Loucy (cell line): ENCODE data around the gene ECSCR.

Source experiments
- H2AFZ ChIP-seq: fragments of 200-600 bp; sonication (generic); 2 replicates; pipeline ENCODE4 v1.6.0; 2016; ENCODE audit warnings: antibody characterized with exemption, mild to moderate bottlenecking, low read length, moderate library complexity
- H3F3A ChIP-seq: fragments of 200-600 bp; 2 replicates; pipeline ENCODE4 v1.6.0; 2016; ENCODE audit warnings: antibody characterized with exemption, low read depth, mild to moderate bottlenecking
- H3K27me3 ChIP-seq: fragments of 200-600 bp; sonication (generic); 2 replicates; pipeline ENCODE4 v1.6.1; 2014; ENCODE audit warnings: low read length, mild to moderate bottlenecking; ENCODE audit not compliant: insufficient read depth, poor library complexity, severe bottlenecking
- H3K36me3 ChIP-seq: fragments of 200-600 bp; sonication (generic); 2 replicates; pipeline ENCODE4 v1.6.1; 2016; ENCODE audit warnings: low read length; ENCODE audit not compliant: insufficient read depth
- H3K4me1 ChIP-seq: fragments of 200-600 bp; sonication (generic); 2 replicates; pipeline ENCODE4 v1.5.1; 2014; ENCODE audit warnings: low read length, mild to moderate bottlenecking; ENCODE audit not compliant: insufficient read depth, poor library complexity, severe bottlenecking
- H3K4me2 ChIP-seq: fragments of 200-600 bp; sonication (generic); 2 replicates; pipeline ENCODE4 v1.6.0; 2014; ENCODE audit warnings: antibody characterized with exemption, low read length, low read depth, mild to moderate bottlenecking; ENCODE audit not compliant: poor library complexity, severe bottlenecking
- H3K4me3 ChIP-seq: fragments of 200-600 bp; sonication (generic); 2 replicates; pipeline ENCODE4 v1.5.1; 2014; ENCODE audit warnings: low read length, mild to moderate bottlenecking, mixed read lengths; ENCODE audit not compliant: poor library complexity, severe bottlenecking
- H3K79me2 ChIP-seq: fragments of 200-600 bp; sonication (generic); 2 replicates; pipeline ENCODE4 v1.6.1; 2014; ENCODE audit warnings: low read length; ENCODE audit not compliant: insufficient read depth
- H3K9ac ChIP-seq: fragments of 200-600 bp; sonication (generic); 2 replicates; pipeline ENCODE4 v1.6.0; 2014; ENCODE audit warnings: mild to moderate bottlenecking, low read depth, low read length, moderate library complexity; ENCODE audit not compliant: poor library complexity, severe bottlenecking
- H3K9me2 ChIP-seq: fragments of 200-600 bp; sonication (generic); replicated peaks from 2 replicates; pipeline ENCODE4 v1.6.1; 2016; ENCODE audit warnings: low read depth, low read length, mixed read lengths
- H3K9me3 ChIP-seq: fragments of 200-600 bp; sonication (generic); 2 replicates; pipeline ENCODE4 v1.6.1; 2014; ENCODE audit warnings: mild to moderate bottlenecking, antibody characterized with exemption, low read length, low read depth; ENCODE audit not compliant: insufficient read depth
- H4K20me1 ChIP-seq: fragments of 200-600 bp; sonication (generic); 2 replicates; pipeline ENCODE4 v1.6.0; 2014; ENCODE audit warnings: antibody characterized with exemption, low read length, mild to moderate bottlenecking; ENCODE audit not compliant: insufficient read depth, poor library complexity, severe bottlenecking
- EZH2phosphoT487 ChIP-seq: fragments of 200-600 bp; IDR thresholded peaks from 2 replicates; pipeline ENCODE4 v1.6.1; 2018; ENCODE audit warnings: antibody characterized with exemption, mild to moderate bottlenecking, moderate library complexity, borderline replicate concordance
- TF ChIP-seq, protein P1 (sequence below): fragments of 200-600 bp; sonication (generic); conservative IDR thresholded peaks from 2 replicates; pipeline ENCODE4 v1.5.1; 2014; ENCODE audit warnings: mild to moderate bottlenecking, antibody characterized with exemption, low read length

The ECSCR gene

DNA sequence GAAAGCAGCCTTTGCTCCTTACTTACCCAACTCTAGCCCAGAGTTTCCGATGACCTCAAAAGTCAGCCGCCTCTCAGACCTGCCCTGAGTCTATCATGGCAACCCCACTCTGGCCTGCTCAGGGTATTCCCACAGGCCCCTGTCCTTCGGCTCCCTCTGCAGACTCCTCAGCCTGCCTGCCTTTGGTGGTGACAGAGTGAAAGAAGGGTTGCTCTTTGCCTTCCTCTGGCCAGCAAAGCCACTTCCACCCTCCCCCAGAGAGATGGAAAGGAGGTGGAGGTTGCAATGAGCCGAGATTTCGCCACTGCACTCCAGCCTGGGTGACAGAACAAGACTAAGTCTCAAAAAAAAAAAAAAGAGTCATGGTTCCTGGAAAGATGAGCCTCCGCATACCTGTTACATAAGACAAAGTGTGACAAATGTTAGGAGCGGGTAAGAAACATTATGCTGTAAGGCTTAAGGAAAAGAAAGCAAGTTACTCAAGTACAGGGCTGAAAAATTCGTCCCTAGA lies 5.9 kb upstream of the ECSCR start:
- Histone ChIP-seq H3K79me2 (peaks cover 26% of the 10 kb centered on the region), H3K4me2 (no peak overlapping the region), H3K36me3 (no peaks in the 10 kb centered on the region), H3K9me2 (no peaks in the 10 kb centered on the region), H3K9ac (no peak overlapping the region), H3K9me3 (no peaks in the 10 kb centered on the region), H4K20me1 (no peaks in the 10 kb centered on the region), H3K27me3 (no peaks in the 10 kb centered on the region), H3K4me3 (no peak overlapping the region), H3K4me1 (peaks cover 42% of the 10 kb centered on the region), H2AFZ (peak overlapping the region; percentile 2; the same call in 1 of the 2 replicates), H3F3A (no peaks in the 10 kb centered on the region)
- TF ChIP-seq, protein P1, sequence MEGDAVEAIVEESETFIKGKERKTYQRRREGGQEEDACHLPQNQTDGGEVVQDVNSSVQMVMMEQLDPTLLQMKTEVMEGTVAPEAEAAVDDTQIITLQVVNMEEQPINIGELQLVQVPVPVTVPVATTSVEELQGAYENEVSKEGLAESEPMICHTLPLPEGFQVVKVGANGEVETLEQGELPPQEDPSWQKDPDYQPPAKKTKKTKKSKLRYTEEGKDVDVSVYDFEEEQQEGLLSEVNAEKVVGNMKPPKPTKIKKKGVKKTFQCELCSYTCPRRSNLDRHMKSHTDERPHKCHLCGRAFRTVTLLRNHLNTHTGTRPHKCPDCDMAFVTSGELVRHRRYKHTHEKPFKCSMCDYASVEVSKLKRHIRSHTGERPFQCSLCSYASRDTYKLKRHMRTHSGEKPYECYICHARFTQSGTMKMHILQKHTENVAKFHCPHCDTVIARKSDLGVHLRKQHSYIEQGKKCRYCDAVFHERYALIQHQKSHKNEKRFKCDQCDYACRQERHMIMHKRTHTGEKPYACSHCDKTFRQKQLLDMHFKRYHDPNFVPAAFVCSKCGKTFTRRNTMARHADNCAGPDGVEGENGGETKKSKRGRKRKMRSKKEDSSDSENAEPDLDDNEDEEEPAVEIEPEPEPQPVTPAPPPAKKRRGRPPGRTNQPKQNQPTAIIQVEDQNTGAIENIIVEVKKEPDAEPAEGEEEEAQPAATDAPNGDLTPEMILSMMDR, result peak; percentile 46
- no peak for TF ChIP-seq EZH2phosphoT487

DNA sequence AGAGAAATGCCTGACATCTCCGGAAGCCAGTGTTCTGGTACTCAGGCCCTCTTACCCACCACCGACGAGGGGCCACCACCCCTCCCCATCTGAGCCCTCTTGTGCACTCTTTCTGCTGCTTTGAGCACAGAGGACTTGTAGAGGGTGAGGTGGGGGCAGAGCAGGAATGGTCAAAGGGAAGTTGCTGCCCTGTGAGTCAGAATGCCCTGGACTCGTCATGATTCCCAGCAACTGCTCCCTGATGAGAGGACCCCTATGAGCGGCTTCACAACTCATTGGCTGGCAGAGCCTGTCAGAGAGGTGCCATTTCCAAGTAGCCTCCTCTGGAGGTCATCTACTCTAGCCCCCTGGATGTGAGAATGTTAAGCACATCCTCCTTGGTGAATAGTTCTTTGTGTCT lies 845 bp downstream of the ECSCR start:
- H3K79me2 ChIP-seq, result no peaks in the 10 kb centered on the region
- no peaks in the 10 kb centered on the region for H3F3A ChIP-seq
- H2AFZ ChIP-seq, result no peak overlapping the region
- no peaks in the 10 kb centered on the region for H3K27me3 ChIP-seq
- H3K9me2 ChIP-seq, result no peaks in the 10 kb centered on the region
- H3K36me3 ChIP-seq, result no peaks in the 10 kb centered on the region
- TF ChIP-seq, protein P1, result no peak
- TF ChIP-seq EZH2phosphoT487, result no peak
- no peak overlapping the region for H3K9ac ChIP-seq
- no peaks in the 10 kb centered on the region for H4K20me1 ChIP-seq
- peaks cover 25% of the 10 kb centered on the region for H3K4me1 ChIP-seq
- no peaks in the 10 kb centered on the region for H3K9me3 ChIP-seq
- no peak overlapping the region for H3K4me3 ChIP-seq
- H3K4me2 ChIP-seq, result no peak overlapping the region

DNA sequence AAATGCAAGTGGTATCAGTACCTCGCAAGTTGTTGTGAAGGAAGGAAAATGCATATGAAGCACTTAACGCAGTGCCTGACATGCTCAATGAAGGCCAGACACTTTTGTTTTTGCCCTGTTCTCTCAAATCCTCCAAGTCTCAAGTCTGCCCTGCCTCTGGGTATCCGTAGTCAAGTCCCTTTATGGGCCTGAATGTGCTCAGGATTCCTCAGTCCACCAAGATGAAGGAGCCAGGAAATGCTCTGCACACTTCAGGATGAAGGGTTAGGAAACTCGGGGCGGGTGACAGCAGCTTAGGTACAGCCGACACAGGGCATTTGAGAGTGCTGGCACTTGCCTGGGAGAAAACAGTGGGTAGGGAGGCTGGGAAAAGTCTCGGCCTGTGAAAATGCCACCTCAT lies 1.4 kb downstream of the ECSCR start:
- H3K9ac ChIP-seq, result no peak overlapping the region
- no peak overlapping the region for H2AFZ ChIP-seq
- no peak overlapping the region for H3K4me3 ChIP-seq
- H4K20me1 ChIP-seq, result no peaks in the 10 kb centered on the region
- no peaks in the 10 kb centered on the region for H3K9me2 ChIP-seq
- H3K4me2 ChIP-seq, result no peak overlapping the region
- H3F3A ChIP-seq, result no peaks in the 10 kb centered on the region
- TF ChIP-seq, protein P1, result no peak
- TF ChIP-seq EZH2phosphoT487, result no peak
- H3K36me3 ChIP-seq, result no peaks in the 10 kb centered on the region
- peaks cover 25% of the 10 kb centered on the region for H3K4me1 ChIP-seq
- H3K9me3 ChIP-seq, result no peaks in the 10 kb centered on the region
- H3K27me3 ChIP-seq, result no peaks in the 10 kb centered on the region
- no peaks in the 10 kb centered on the region for H3K79me2 ChIP-seq
